Spleen (tissue), 11 donors: ENCODE data around the gene SMARCA2. TPM values are rescaled to one million over a fixed set of nuclear protein-coding genes. Genes with fewer than 3 reads are reported as not detected.
A peak's percentile ranks its signal among the peaks of the same experiment; 100 is the strongest.

Source experiments
- DNase-seq: peaks from one replicate; pipeline ENCODE4 v3.0.0-alpha.2; 2020
- H3K27ac ChIP-seq, 8 donors: fragments of 200-600 bp; sonication (generic) in 7 of 8; 1 replicate in 4 of 8; 2 replicates in 4 of 8; pipeline versions ENCODE4 v1.5.0 to v1.8.0; 2016 to 2021; ENCODE audit warnings: inconsistent platforms in 4 of 8, mild to moderate bottlenecking in 4 of 8, moderate library complexity in 1 of 8
- H3K27me3 ChIP-seq, 7 donors: fragments of 200-600 bp; sonication (generic) in 6 of 7; replicated peaks in 1 of 7; 1 replicate in 4 of 7; 2 replicates in 3 of 7; pipeline versions ENCODE4 v1.5.0 to v1.8.0; 2016 to 2021; ENCODE audit warnings: inconsistent platforms in 3 of 7, mild to moderate bottlenecking in 1 of 7
- H3K36me3 ChIP-seq, 6 donors: fragments of 200-600 bp; sonication (generic) in 5 of 6; 1 replicate in 4 of 6; 2 replicates in 2 of 6; pipeline versions ENCODE4 v1.5.0 to v1.8.0; 2016 to 2021; ENCODE audit warnings: inconsistent platforms in 2 of 6
- H3K4me1 ChIP-seq, 6 donors: fragments of 200-600 bp; sonication (generic) in 5 of 6; 1 replicate in 3 of 6; 2 replicates in 3 of 6; pipeline versions ENCODE4 v1.5.0 to v1.8.0; 2016 to 2021; ENCODE audit warnings: inconsistent platforms in 3 of 6
- H3K4me3 ChIP-seq, 8 donors: fragments of 200-600 bp; sonication (generic) in 7 of 8; 1 replicate in 4 of 8; 2 replicates in 4 of 8; pipeline versions ENCODE4 v1.5.0 to v1.8.0; 2016 to 2021; ENCODE audit warnings: inconsistent platforms in 4 of 8, mild to moderate bottlenecking in 4 of 8, moderate library complexity in 2 of 8
- H3K9me3 ChIP-seq, 8 donors: fragments of 200-600 bp; sonication (generic) in 7 of 8; 1 replicate in 4 of 8; 2 replicates in 4 of 8; pipeline versions ENCODE4 v1.5.0 to v1.8.0; 2016 to 2021; ENCODE audit warnings: inconsistent platforms in 4 of 8
- POLR2A ChIP-seq, 3 donors: fragments of 450-650 bp; IDR thresholded peaks; one replicate each; pipeline ENCODE4 v1.5.1; 2017; ENCODE audit warnings: antibody characterized with exemption in 3 of 3, mild to moderate bottlenecking in 1 of 3
- POLR2AphosphoS5 ChIP-seq, 3 donors: sonication (generic); formaldehyde crosslinking; IDR thresholded peaks; one replicate each; pipeline ENCODE4 v1.5.1; 2017; ENCODE audit warnings: antibody characterized with exemption in 3 of 3
- WGBS, 5 donors: extraction: QIAGEN DNeasy Blood & Tissue Kit in 3 of 5; methylation state at CpG; one replicate each; pipeline versions ENCODE4 v1.1.5 to v1.1.7; 2013 to 2018; 5-methylcytosine and 5-hydroxymethylcytosine counted together
- intact Hi-C: fragments of 100-400 bp; cut with DNase I; formaldehyde crosslinking; loops from one replicate; pipeline ENCODE4 v1.15.0; 2023; ENCODE audit warnings: low total_unique reads
- polyA plus RNA-seq, 3 donors: library from polyadenylated mRNA; stranded (reverse); fragments of 200-250 nt; gene quantifications; one replicate each; pipeline ENCODE4 v1.2.1, GENCODE V29; 2013
- total RNA-seq, 7 donors: library from RNA; depleted of rRNA in 3 of 7; stranded (reverse); fragments of >200 nt in 3 of 7; fragmentation: NEBNext Ultra II Directional in 4 of 7; extraction: Animal tissue kit (Norgen Biotek cat#: 25700) in 4 of 7; gene quantifications; one replicate each; pipeline versions ENCODE4 v1.1.0 to v1.2.1, GENCODE V29; 2016 to 2021
- TF ChIP-seq, protein P1 (sequence below), 11 experiments: fragments of 200-600 bp in 7 of 11; fragments of 450-650 bp in 4 of 11; sonication (generic) in 4 of 11; IDR thresholded peaks in 8 of 11; conservative IDR thresholded peaks in 3 of 11; 1 replicate in 7 of 11; 2 replicates in 4 of 11; pipeline versions ENCODE4 v1.4.0 to v1.8.0; 2016 to 2021; ENCODE audit warnings: antibody characterized with exemption in 11 of 11, inconsistent platforms in 4 of 11, mild to moderate bottlenecking in 1 of 11
- donor health status: healthy with polysubstance abuse.
- donor health status: DM: no; HTN: no; CAD: no; lungs with moderate emphysema.
- donor health status: DM: no; HTN: no; CAD: no.
- donor health status: Bipolar disorder and iron deficiency.
- donor health status: healthy.
- donor health status: DM: no; HTN: no; CAD: no.
- donor health status: DM: yes; HTN: yes; CAD: no.

SMARCA2 gene
- total and polyA plus RNA-seq, 10 donors: 41.9 to 252 (median 186) TPM

GRCh38 chr9:2047916-2048315 lies 32.8 kb downstream of the SMARCA2 start:
- no peak for DNase-seq
- no peak overlapping the region for H3K27ac ChIP-seq
- no peaks in the 10 kb centered on the region for H3K27me3 ChIP-seq
- no peak overlapping the region for H3K4me3 ChIP-seq
- WGBS, 5 donors: 91 to 96% (median 95%) methylated on average over 5 of the region's 5 CpGs
- H3K4me1 ChIP-seq: peaks cover 2 to 52% (median 18%) of the 10 kb centered on the region in 6 donors
- H3K9me3 ChIP-seq: no peaks in the 10 kb centered on the region
- intact Hi-C loops: no loop called here
- TF ChIP-seq POLR2AphosphoS5 (IDR thresholded peaks at IDR 0.05) (no peak), POLR2A (IDR thresholded peaks at IDR 0.05) (no peak)
- TF ChIP-seq, protein P1, sequence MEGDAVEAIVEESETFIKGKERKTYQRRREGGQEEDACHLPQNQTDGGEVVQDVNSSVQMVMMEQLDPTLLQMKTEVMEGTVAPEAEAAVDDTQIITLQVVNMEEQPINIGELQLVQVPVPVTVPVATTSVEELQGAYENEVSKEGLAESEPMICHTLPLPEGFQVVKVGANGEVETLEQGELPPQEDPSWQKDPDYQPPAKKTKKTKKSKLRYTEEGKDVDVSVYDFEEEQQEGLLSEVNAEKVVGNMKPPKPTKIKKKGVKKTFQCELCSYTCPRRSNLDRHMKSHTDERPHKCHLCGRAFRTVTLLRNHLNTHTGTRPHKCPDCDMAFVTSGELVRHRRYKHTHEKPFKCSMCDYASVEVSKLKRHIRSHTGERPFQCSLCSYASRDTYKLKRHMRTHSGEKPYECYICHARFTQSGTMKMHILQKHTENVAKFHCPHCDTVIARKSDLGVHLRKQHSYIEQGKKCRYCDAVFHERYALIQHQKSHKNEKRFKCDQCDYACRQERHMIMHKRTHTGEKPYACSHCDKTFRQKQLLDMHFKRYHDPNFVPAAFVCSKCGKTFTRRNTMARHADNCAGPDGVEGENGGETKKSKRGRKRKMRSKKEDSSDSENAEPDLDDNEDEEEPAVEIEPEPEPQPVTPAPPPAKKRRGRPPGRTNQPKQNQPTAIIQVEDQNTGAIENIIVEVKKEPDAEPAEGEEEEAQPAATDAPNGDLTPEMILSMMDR (IDR thresholded peaks at IDR 0.05 in 8 of 11, conservative IDR thresholded peaks at IDR 0.05 in 3 of 11): no peak
- H3K36me3 ChIP-seq: peaks cover 0 to 80% (median 14%) of the 10 kb centered on the region in 6 donors

DNA sequence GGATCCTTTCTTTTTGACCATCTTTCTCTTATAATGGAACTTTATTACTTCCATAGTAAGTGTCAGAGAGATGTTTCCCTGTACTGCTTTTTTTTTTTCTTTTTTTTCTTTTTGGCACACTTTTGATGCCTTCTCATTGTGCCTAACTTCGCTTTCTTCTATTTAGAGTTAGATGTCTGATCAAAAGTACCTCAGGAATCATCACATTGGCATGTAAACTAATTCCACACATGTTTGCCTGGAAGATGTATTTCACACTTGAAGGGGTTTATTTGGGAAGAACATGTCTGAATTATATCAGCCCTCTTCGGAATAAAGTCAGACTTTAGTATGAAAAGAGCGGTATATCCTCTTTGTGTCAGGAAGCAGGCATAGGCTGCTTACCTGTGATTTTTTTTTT lies 35.1 kb downstream of the SMARCA2 start:
- Histone ChIP-seq H3K4me3 (no peak overlapping the region), H3K4me1 (peaks cover 8 to 54% (median 19%) of the 10 kb centered on the region in 6 donors), H3K36me3 (peaks cover 0 to 67% (median 14%) of the 10 kb centered on the region in 6 donors), H3K27me3 (no peaks in the 10 kb centered on the region), H3K9me3 (no peaks in the 10 kb centered on the region), H3K27ac (peak overlapping the region in 1 of 8 donors; percentile 15)
- TF ChIP-seq, protein P1 (IDR thresholded peaks at IDR 0.05 in 8 of 11, conservative IDR thresholded peaks at IDR 0.05 in 3 of 11): no peak
- 86 to 99% (median 97%) methylated on average over 3 of the region's 3 CpGs for WGBS, 5 donors
- intact Hi-C loops: no loop called here
- DNase-seq: no peak

- H3K4me3 ChIP-seq: peak overlapping the region in 1 of 8 donors; percentile 7
- peak overlapping the region; percentile 23 to 85 (median 68) for H3K27ac ChIP-seq
- no peaks in the 10 kb centered on the region for H3K27me3 ChIP-seq
- no peaks in the 10 kb centered on the region for H3K9me3 ChIP-seq
- peaks cover 0 to 74% (median 28%) of the 10 kb centered on the region in 6 donors for H3K36me3 ChIP-seq
- WGBS, 5 donors: 48 to 54% (median 54%) methylated on average over 10 of the region's 10 CpGs
- TF ChIP-seq POLR2A (IDR thresholded peaks at IDR 0.05) (no peak), POLR2AphosphoS5 (IDR thresholded peaks at IDR 0.05) (peak in 1 of 3 donors; percentile 70)
- TF ChIP-seq, protein P1 (IDR thresholded peaks at IDR 0.05 in 8 of 11, conservative IDR thresholded peaks at IDR 0.05 in 3 of 11): no peak
- H3K4me1 ChIP-seq: peaks cover 8 to 53% (median 19%) of the 10 kb centered on the region in 6 donors
- intact Hi-C loops: no loop called here
- peak; percentile 81 for DNase-seq
These were observed 39.0 kb downstream of the SMARCA2 start for GRCh38 chr9:2053883-2054845.

DNA sequence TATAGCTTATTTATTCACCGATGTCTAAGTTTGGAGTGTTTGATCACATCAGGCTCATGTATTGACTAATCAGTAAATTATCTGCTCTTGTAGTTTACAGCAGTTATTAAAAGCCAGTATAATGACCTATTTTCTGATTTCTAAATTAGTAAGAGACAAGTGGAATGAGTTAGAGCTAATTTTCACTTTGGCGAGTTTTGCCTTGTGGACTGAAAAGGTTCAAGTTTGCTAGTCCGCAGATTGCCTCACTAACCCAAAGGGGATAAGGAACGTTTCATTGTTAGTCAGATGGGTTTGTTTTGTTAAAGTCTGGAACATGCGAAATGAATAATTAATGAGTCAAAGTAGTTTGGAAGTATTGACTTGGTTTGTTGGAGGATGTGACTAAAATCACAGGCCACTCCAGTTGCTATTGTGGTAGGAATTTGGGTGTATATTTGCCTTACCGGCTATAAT lies 40.1 kb downstream of the SMARCA2 start:
- H3K36me3 ChIP-seq: peaks cover 0 to 74% (median 32%) of the 10 kb centered on the region in 6 donors

More for the DNA sequence above, 40.1 kb downstream of the SMARCA2 start:
- H3K27me3 ChIP-seq: no peaks in the 10 kb centered on the region
- H3K9me3 ChIP-seq: no peaks in the 10 kb centered on the region
- H3K27ac ChIP-seq: peak overlapping the region in 3 of 8 donors; percentile 73 to 85 (median 75)
- no peak for TF ChIP-seq POLR2A (IDR thresholded peaks at IDR 0.05)
- no peak for TF ChIP-seq POLR2AphosphoS5 (IDR thresholded peaks at IDR 0.05)
- TF ChIP-seq, protein P1 (IDR thresholded peaks at IDR 0.05 in 8 of 11, conservative IDR thresholded peaks at IDR 0.05 in 3 of 11): no peak
- H3K4me3 ChIP-seq: no peak overlapping the region
- no peak for DNase-seq
- H3K4me1 ChIP-seq: peaks cover 8 to 44% (median 19%) of the 10 kb centered on the region in 6 donors
- intact Hi-C loops: no loop called here
- WGBS, 5 donors: 78 to 84% (median 80%) methylated on average over 6 of the region's 6 CpGs
